NCI-H345 treated with DMSO at 0.1 percent for 48 hours (cell line): ENCODE measurements around the gene ABL2.
"Not testable (repeated sequence)": the region's sequence is repeated elsewhere in the genome, so short reads cannot be mapped to it uniquely, and the experiment has no call there.

Source experiments
- DNase-seq: peaks from one replicate; lab custom pipeline; 2025; ENCODE audit not compliant: unreplicated experiment; lab: John Stamatoyannopoulos, UW

Gene ABL2

GRCh38 chr1:179217943-179218507 lies 11.5 kb downstream of the ABL2 start:
- DNase-seq: no peak

GRCh38 chr1:179213317-179213716 lies 16.2 kb downstream of the ABL2 start:
- DNase-seq: not testable (repeated sequence)

- DNase-seq: no peak
Measured at GRCh38 chr1:179208681-179209477, 20.6 kb downstream of the ABL2 start.

GRCh38 chr1:179206812-179207211 lies 22.7 kb downstream of the ABL2 start:
- no peak for DNase-seq

GRCh38 chr1:179205284-179205683 lies 24.2 kb downstream of the ABL2 start:
- no peak for DNase-seq

- DNase-seq: no peak
Measured at GRCh38 chr1:179202161-179202560, 27.3 kb downstream of the ABL2 start.

GRCh38 chr1:179200586-179200985 lies 28.9 kb downstream of the ABL2 start:
- no peak for DNase-seq

GRCh38 chr1:179197690-179198297 lies 31.7 kb downstream of the ABL2 start:
- no peak for DNase-seq

- not testable (repeated sequence) for DNase-seq
Measured at GRCh38 chr1:179195857-179196256, 33.6 kb downstream of the ABL2 start.

- DNase-seq: no peak
Measured at GRCh38 chr1:179195376-179195775, 34.1 kb downstream of the ABL2 start.

- DNase-seq: no peak
Measured at GRCh38 chr1:179194068-179194537, 35.4 kb downstream of the ABL2 start.

GRCh38 chr1:179190861-179191260 lies 38.6 kb downstream of the ABL2 start:
- DNase-seq: no peak

- DNase-seq: no peak
Measured at GRCh38 chr1:179187735-179188471, 41.6 kb downstream of the ABL2 start.

GRCh38 chr1:179187043-179187442 lies 42.4 kb downstream of the ABL2 start:
- DNase-seq: no peak

- no peak for DNase-seq
Measured at GRCh38 chr1:179184403-179184802, 45.1 kb downstream of the ABL2 start.

GRCh38 chr1:179183857-179184256 lies 45.6 kb downstream of the ABL2 start:
- DNase-seq: no peak

- no peak for DNase-seq
Measured at GRCh38 chr1:179178950-179179349, 50.5 kb downstream of the ABL2 start.

- DNase-seq: no peak
Measured at GRCh38 chr1:179178183-179178582, 51.3 kb downstream of the ABL2 start.

- DNase-seq: no peak
Measured at GRCh38 chr1:179177615-179178014, 51.9 kb downstream of the ABL2 start.

GRCh38 chr1:179177182-179177581 lies 52.3 kb downstream of the ABL2 start:
- DNase-seq: no peak

GRCh38 chr1:179175011-179175841 lies 54.3 kb downstream of the ABL2 start:
- no peak for DNase-seq
